Measurements from ENCODE around the gene PIP5K1B.
A peak's percentile ranks its signal among the peaks of the same experiment; 100 is the strongest.

Gene PIP5K1B

DNA sequence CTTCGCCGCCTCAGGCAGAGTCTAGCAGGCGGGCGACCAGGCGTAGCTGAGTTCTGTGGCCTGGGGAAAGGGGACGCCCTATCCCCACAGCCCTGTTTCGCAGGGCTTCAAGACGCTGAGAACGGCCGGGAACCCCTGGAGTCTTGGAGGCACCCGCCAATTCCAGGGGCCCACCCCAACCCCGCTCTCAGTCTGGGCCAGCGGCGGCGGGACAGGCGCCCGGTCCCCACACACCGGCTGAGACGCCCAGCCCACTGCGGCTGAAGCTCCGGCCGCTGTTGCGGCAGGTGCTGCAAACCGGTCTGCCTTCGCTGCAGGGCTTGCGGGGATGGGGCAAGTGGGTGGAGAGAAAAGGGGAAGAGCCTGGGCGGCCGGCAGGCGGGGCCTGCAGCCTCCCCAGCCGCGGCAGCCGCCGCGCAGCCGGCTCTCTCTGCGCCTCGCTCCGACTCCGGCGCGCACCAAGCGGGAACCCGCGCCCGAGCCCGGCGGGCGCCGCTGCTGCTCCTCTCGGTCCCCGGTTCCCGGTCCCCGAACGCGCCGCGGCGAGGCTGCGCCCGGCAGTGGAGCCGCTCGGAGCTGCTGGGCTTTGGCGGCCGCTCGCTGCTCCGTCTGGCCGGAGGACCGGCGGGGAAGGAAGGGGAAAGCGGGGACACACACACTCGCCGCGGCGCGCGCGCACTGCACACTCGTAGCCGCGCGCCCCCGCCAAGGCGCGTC, at the start of gene PIP5K1B:
Gene PIP5K1B (plus strand): TSS at position 427 of the 717 bp plus-strand sequence. CDS start 117,375 bp downstream, outside the sequence.
- H3K27ac ChIP-seq = no peak within 1 kb of the TSS

DNA sequence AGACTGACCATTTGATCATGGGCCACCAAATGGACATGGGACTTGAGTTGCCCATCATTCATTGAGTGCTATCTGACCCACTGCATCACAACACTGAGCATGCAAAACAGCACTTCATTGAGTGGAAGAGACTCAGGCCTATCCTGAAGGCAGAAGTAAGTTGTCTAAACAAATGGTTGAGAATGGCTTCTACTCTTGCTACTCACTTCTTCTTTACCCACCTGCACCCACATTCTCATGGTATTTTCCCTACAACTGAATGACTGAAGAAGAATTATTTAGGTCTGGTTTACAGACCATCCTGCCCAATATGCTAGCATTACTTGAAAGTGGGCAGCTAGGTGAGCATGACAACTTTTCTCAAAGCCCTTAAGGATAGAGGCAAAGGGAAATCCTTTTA, 41.0 kb upstream of the PIP5K1B start:
- TF ChIP-seq CTCF (conservative IDR thresholded peaks at IDR 0.05) (no peak), ZFX (IDR thresholded peaks at IDR 0.05) (no peak)
- no peak overlapping the region for H3K27ac ChIP-seq

More for the DNA sequence above, at the start of gene PIP5K1B:
- no peak; the same call in 1 of the 2 replicates for TF ChIP-seq CTCF (conservative IDR thresholded peaks at IDR 0.05)
- no peak for TF ChIP-seq ZFX (IDR thresholded peaks at IDR 0.05)

DNA sequence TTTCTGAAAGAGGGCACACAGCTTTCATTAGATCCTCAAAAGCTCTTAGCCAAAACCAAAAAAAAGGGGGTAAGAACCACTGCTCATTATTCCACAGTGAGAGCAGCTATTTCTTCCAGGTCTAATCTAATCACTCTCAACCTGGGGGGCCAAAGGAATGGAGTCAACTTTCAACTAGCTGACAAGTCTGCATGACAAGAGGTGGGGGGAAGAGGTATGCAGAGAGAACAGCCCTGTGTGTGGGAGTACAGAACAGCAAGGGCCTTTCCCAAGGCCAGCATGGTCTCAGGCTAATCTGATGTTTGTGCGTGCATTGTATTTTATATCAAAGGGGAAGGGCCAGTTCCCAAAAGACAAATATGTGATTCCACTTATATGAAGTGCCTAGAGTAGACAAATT, 36.9 kb upstream of the PIP5K1B start:
- TF ChIP-seq ZFX (IDR thresholded peaks at IDR 0.05) (no peak), CTCF (conservative IDR thresholded peaks at IDR 0.05) (no peak)
- no peak overlapping the region for H3K27ac ChIP-seq

- no peak for TF ChIP-seq CTCF (conservative IDR thresholded peaks at IDR 0.05)
- TF ChIP-seq ZFX (IDR thresholded peaks at IDR 0.05) = no peak
- H3K27ac ChIP-seq = no peak overlapping the region
Observed at GRCh38 chr9:68669218-68669617, 35.8 kb upstream of the PIP5K1B start.

- TF ChIP-seq CTCF (conservative IDR thresholded peaks at IDR 0.05) (no peak), ZFX (IDR thresholded peaks at IDR 0.05) (no peak)
- H3K27ac ChIP-seq = no peak overlapping the region
Observed at GRCh38 chr9:68672215-68672614, 32.8 kb upstream of the PIP5K1B start.

GRCh38 chr9:68672625-68673024, 32.4 kb upstream of the PIP5K1B start:
- no peak for TF ChIP-seq CTCF (conservative IDR thresholded peaks at IDR 0.05)
- TF ChIP-seq ZFX (IDR thresholded peaks at IDR 0.05) = no peak
- no peak overlapping the region for H3K27ac ChIP-seq

DNA sequence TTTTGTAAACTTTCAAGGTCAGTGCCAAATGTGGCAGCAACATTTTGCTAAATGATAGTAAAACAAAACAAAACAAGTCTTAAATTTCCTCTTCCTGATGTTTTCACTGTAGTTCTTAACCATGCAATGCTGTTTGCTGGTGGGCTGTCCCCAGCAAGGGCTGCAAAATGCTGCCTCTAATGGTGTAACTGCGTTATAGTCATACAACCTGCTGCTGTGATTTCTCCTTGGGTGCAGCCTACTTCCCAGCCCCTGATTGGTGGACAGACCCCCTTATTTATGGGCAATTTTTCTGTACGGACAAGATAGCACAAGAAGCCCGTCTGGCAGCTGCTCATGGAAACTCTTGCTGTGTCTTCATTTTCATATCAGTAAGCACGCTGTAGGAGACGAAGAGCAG, 26.6 kb upstream of the PIP5K1B start:
- H3K27ac ChIP-seq = no peak overlapping the region
- TF ChIP-seq CTCF (conservative IDR thresholded peaks at IDR 0.05) (peak; percentile 44), ZFX (IDR thresholded peaks at IDR 0.05) (no peak)

Measured in C4-2B (cell line).